HG02588 (cell line): ENCODE results near the gene SESTD1.

ENCODE experiments used
- ATAC-seq: cut with Tn5 transposase; IDR thresholded peaks from one replicate; pipeline ENCODE4 v1.9.1; 2021; ENCODE audit warnings: mild to moderate bottlenecking, moderate library complexity; ENCODE audit not compliant: unreplicated experiment

The SESTD1 gene

GRCh38 chr2:179195141-179195540 lies 69.5 kb downstream of the SESTD1 start:
- no peak for ATAC-seq

GRCh38 chr2:179193759-179194394 lies 70.8 kb downstream of the SESTD1 start:
- ATAC-seq = no peak

- ATAC-seq = no peak
Observed at GRCh38 chr2:179191110-179191509, 73.5 kb downstream of the SESTD1 start.

- no peak for ATAC-seq
Observed at GRCh38 chr2:179186126-179186525, 78.5 kb downstream of the SESTD1 start.

GRCh38 chr2:179184610-179185009 lies 80.0 kb downstream of the SESTD1 start:
- ATAC-seq = no peak

GRCh38 chr2:179181002-179181401 lies 83.6 kb downstream of the SESTD1 start:
- no peak for ATAC-seq

GRCh38 chr2:179180242-179180641 lies 84.4 kb downstream of the SESTD1 start:
- ATAC-seq = no peak

- ATAC-seq = no peak
Observed at GRCh38 chr2:179179719-179180118, 84.9 kb downstream of the SESTD1 start.

- ATAC-seq = no peak
Observed at GRCh38 chr2:179177694-179178093, 86.9 kb downstream of the SESTD1 start.

- ATAC-seq = no peak
Observed at GRCh38 chr2:179174240-179174639, 90.4 kb downstream of the SESTD1 start.

- ATAC-seq = no peak
Observed at GRCh38 chr2:179172894-179173293, 91.7 kb downstream of the SESTD1 start.

GRCh38 chr2:179171371-179171770 lies 93.3 kb downstream of the SESTD1 start:
- ATAC-seq = no peak

GRCh38 chr2:179170901-179171300 lies 93.7 kb downstream of the SESTD1 start:
- no peak for ATAC-seq

- no peak for ATAC-seq
Observed at GRCh38 chr2:179165356-179166000, 99.2 kb downstream of the SESTD1 start.

- ATAC-seq = no peak
Observed at GRCh38 chr2:179141206-179141605, 123.4 kb downstream of the SESTD1 start.

- no peak for ATAC-seq
Observed at GRCh38 chr2:179140571-179140970, 124.1 kb downstream of the SESTD1 start.

- no peak for ATAC-seq
Observed at GRCh38 chr2:179139506-179139905, 125.1 kb downstream of the SESTD1 start.

GRCh38 chr2:179137200-179137759 lies 127.4 kb downstream of the SESTD1 start:
- no peak for ATAC-seq

GRCh38 chr2:179133016-179133415 lies 131.6 kb downstream of the SESTD1 start:
- ATAC-seq = no peak

GRCh38 chr2:179132076-179132475 lies 132.6 kb downstream of the SESTD1 start:
- no peak for ATAC-seq

GRCh38 chr2:179130560-179130959 lies 134.1 kb downstream of the SESTD1 start:
- ATAC-seq = no peak

GRCh38 chr2:179129574-179130238 lies 134.9 kb downstream of the SESTD1 start:
- no peak for ATAC-seq
